HG03159 (cell line): ENCODE results near the gene AIG1.
"Not testable (repeated sequence)": the region's sequence is repeated elsewhere in the genome, so short reads cannot be mapped to it uniquely, and the experiment has no call there.

Source experiments
- ATAC-seq: cut with Tn5 transposase; IDR thresholded peaks from one replicate; pipeline ENCODE4 v1.9.1; 2021; ENCODE audit warnings: mild to moderate bottlenecking, moderate library complexity; ENCODE audit not compliant: unreplicated experiment

AIG1 gene, protein sequence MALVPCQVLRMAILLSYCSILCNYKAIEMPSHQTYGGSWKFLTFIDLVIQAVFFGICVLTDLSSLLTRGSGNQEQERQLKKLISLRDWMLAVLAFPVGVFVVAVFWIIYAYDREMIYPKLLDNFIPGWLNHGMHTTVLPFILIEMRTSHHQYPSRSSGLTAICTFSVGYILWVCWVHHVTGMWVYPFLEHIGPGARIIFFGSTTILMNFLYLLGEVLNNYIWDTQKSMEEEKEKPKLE

DNA sequence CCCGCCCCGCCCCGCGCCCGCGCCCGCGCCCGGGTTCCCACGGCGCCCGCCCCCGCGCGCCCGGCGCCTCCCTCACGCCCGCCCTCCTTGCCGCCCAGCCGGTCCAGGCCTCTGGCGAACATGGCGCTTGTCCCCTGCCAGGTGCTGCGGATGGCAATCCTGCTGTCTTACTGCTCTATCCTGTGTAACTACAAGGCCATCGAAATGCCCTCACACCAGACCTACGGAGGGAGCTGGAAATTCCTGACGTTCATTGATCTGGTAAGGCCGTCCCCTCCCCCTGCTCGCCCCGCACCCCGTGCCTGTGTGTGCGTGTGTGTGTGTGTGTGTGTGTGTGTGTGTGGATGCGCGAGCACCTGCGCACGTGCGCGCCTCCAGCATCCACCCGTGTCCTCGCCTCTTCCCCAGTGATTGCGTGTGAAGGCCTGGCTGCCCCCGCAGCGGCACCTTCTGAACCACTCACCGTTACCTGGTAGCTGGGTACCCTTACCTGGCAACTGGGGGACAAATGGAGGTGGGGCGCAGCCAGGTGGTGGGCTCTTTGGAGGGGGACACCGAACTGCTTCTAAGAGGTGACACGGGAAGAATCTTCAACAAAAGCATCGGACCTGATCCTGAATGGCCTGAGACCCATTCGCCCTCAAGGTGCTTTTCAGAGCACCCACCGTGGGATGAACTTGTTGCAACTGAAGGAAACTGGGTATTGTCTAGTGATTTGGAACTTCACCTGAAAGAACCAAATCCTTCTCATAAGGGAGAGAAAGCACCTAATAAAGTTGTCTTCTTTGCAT, at the start of gene AIG1:
Gene AIG1 (plus strand): TSS at position 84 of the 791 bp plus-strand sequence. CDS start 37 bp downstream, at position 121.
- peak; percentile 66 for ATAC-seq

GRCh38 chr6:143014764-143015163, 45.9 kb upstream of the AIG1 start:
- ATAC-seq, result peak; percentile 70

DNA sequence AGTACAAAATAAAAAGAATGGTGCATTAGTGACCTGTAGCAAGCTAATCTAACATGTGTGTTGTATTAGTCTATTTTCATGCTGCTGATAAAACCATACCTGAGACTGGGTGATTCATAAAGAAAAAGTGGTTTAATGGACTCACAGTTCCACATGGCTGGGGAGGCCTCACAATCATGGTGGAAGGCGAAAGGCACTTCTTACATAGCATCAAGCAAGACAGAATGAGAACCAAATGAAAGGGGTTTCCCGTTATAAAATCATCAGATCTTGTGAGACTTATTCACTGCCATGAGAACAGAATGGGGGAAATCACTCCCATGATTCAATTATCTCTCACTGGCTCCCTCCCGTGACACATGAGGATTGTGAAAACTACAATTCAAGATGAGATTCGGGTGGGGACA, 45.4 kb upstream of the AIG1 start:
- no peak for ATAC-seq

GRCh38 chr6:143018955-143019354, 41.7 kb upstream of the AIG1 start:
- no peak for ATAC-seq

DNA sequence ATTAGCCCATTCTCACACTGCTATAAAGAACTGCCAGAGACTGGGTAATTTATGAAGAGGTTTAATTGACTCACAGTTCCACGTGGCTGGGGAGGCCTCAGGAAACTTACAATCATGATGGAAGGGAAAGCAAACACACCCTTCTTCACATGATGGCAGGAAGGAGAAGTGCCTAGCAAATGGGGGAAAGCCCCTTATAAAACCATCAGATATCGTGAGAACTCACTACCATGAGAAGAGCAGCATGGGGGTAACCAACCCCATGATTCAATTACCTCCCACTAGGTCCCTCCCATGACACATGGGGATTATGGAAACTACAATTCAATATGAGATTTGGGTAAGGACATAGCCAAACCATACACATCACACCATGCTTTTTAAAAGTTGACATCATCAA, 39.8 kb upstream of the AIG1 start:
- not testable (repeated sequence) for ATAC-seq

GRCh38 chr6:143021543-143021942, 39.1 kb upstream of the AIG1 start:
- no peak for ATAC-seq

DNA sequence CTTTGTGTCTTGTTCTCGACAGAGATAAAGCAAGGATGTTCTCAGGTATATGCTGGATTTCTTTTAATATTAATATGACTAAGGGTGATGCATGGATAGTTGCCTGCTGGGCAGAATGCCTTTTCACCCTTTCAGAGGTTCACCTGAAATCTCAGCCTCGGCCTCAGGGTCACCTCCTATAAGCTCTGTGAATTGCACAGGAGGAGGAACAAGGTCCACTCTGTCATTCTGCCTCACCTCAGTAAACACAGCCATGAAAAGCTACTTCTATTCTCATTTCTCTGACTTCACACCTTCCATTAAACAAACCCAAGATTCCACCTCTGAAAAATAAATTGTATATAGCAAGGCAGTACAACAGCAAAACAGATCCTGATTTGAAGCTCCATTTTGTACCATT, 38.1 kb upstream of the AIG1 start:
- no peak for ATAC-seq

DNA sequence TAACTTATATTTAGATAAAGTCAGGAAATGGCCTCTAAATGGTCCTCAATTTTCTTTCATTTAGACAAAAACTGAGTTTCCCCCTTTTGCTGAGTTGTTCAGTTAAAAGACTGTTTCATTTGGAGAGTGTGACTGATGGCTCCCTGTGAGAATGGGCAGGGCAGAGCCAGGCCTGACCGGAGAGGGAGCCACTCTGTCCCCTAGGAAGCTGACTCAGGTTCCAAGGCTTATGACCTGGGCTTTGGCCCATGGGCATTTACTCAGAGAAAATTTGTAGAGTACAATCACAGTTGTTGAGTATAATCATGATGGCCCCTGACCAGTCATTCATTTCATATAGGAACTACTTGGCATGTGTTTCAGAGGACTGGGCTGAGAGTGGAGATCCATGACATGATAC, 37.0 kb upstream of the AIG1 start:
- ATAC-seq, result no peak

DNA sequence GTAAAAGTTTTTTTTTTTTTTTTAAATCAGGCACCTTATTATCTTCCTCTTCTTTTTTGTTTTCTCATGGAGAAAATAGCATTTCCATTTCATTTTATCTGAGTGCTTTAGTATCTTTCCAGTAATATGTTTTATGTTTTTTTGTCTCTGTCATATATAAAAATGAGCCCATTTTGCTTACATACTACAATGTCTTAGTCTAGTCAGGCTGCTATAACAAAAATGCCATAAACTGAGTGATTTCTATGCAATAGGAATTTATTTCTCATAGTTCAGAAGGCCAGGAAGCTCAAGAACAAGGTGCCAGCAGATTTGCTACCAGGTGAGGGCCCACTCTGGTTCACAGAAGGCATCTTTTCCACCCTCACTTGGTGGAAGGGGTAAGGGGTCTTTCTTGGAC, 35.7 kb upstream of the AIG1 start:
- ATAC-seq, result no peak

DNA sequence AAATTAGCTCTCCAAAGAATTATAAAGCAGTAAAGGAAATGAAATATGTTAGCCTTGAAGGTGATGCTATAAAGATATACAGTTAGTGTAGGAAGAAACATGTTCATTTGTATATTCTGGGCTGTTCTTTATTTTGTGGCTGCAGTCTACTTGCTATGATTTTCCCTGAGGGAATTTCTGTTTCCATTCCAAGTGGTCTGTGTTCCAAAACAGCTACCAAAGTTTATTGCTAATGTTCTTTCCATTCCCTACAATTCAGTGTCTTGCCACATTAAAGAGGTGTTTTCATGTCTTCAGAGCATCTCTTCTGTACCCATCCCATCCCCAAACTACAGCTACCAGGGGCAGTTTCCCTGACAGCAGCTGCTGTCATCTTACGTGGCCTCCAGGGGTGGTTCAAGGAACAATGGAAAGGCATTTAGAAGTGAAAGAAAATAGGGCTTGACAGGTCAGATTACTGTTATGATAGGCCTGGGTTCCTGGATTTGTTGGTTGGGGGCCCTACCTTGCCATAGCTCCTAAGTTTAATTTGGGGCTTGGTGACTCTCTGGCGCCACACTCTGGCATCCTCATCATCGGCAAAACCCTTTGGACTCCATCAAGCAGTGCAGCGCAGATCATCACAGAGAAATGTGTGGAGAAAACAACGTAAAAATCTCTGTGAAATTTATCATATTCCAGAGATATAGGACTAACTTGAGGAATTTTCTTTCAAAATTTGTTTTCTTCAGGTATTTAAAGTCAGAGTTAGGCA, 33.8 kb upstream of the AIG1 start:
- no peak for ATAC-seq

- ATAC-seq, result no peak
These were observed 25.9 kb upstream of the AIG1 start for GRCh38 chr6:143034689-143035334.

DNA sequence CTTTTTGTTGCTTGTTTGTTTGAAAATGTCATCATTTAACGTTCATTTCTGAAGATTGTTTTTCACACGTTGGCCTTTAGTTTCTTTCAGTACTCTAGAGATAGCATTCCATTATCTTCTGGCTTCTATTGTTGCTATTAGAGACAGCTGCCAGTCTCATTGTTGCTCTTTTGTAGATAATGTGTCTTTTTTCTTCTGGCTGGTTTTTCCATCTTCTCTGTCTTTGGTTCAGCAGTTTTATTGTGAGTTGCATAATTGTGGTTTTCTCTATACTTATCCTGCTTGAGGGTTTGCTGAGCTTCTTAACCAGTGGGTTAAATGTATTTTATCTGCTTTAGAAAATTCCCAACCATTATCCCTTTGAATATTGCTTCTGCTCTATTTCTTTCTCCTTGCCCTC, 23.2 kb upstream of the AIG1 start:
- no peak for ATAC-seq

DNA sequence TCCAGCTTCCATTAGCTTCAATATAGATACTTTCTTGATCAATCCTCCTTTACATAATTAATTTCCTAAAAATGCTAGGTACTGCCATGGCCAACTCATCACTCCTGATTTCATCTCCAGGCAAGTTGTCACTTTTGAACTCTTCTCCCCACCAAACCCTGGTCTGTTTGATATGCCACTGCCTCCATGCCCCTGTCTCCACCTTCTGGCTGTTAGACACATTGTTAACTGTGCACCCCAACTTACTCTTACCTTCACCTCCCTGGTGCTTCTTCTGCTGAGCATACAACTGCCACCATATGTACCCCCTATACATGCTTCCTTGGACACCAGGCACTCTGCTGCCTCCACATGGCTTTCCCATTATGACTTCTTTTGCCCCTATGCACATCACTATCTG, 21.9 kb upstream of the AIG1 start:
- no peak for ATAC-seq

DNA sequence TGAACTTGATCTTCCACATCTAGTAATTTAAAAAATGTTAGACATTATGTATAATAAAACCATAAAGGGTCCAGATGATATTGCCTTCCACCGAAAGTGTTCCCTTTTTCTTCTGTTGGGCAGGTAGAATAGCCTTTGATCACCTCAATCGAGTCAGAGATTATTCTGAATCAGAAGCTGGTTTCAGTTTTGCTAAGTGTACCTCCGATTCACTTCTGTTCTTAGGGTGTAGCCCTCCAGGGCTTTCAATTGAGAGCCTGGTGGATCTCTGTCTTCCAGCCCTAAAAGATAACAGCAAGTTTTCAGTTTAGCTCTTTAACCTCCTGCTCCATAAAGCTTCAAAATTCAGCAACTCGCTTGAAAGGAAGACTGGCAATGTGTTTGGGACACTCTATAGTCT, 21.1 kb upstream of the AIG1 start:
- ATAC-seq, result no peak

GRCh38 chr6:143040018-143040417, 20.7 kb upstream of the AIG1 start:
- ATAC-seq, result no peak

DNA sequence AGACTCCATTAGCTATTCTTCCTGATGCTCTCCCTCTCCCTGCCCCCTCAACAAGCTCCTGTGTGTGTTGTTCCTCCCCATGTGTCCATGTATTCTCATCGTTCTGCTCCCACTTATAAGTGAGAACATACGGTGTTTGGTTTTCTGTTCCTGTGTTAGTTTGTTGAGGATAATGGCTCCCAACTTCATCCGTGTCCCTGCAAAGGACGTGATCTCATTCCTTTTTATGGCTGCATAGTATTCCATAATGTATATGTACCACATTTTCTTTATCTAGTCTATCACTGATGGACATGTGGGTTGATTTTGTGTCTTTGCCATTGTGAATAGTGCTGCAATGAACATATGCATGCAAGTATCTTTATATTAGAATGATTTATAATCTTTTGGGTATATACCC, 16.3 kb upstream of the AIG1 start:
- not testable (repeated sequence) for ATAC-seq

DNA sequence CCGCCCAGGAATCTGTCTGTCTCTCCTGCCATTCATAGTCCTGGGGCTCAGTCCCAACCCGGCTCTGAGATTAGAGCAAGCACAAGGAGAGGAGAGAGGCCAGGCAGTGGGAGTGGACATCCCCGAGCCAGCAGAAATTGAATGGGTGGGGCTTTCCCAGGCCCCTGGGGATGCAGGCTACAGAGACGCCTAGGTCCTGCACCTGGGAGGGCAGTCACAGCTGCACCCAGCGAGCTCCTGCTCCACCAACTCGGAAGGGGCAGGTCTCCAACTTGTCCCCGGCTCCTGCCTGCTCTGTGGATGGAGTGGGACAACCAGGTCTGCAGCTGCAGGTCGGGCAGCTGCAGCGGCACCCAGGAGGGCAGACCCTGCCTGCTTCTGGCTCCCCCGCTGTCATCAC, 11.1 kb upstream of the AIG1 start:
- ATAC-seq, result no peak

DNA sequence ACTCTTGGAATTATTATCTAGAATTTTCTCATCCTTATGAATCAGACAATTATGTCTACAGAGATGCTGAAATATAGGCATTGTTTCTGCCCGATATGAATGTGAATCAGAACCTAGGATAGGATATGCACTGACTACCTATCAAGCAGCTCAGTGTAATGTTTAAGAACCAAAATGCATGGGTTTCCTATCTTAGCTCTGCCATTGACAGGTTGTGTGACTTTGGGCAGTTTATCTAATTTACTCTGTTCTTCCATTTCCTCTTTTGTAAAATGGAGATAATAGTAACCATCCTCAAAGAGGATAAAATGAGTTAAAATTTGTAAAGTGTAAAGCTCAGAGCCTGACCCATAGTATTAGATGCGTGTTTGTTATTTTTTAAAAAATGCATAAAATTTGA, 10.2 kb upstream of the AIG1 start:
- no peak for ATAC-seq

DNA sequence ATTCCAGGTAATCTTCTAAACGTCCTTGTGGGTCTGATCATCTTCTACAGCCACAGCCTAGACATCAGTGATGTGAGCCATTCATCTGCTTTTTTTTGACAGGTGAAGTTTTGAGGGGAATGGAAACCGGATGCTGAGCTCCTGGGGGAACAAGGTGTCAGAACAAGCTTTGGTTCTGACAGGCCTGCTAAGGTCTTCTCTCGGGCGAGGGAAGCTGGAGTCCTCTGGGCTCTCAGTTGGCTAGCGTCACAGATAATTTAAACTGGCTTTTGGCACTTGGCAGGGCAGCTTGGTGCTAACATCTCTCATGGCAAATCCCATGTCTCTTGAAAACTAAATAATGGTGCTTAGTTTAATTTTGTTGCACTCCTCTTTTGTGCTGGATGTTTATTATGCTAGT, 8.4 kb upstream of the AIG1 start:
- ATAC-seq, result no peak

DNA sequence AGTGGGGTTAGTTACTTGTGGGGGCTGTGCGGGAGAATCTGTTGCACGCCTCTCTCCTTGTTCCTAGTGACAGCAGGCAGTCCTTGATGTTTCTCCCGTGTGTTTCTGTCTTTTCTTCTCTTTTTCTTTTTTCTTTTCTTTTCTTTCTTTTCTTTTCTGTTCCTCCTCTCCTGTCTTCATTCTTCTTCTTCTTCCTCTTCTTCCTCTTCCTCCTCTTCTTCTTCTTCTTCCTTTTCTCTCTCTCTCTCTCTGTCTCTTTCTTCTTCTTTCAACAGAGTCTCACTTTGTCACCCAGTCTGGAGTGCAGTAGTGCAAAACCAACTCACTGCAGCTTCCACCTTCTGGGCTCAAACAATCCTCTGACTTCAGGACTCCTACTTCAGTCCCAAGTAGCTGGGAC, 6.8 kb upstream of the AIG1 start:
- no peak for ATAC-seq

DNA sequence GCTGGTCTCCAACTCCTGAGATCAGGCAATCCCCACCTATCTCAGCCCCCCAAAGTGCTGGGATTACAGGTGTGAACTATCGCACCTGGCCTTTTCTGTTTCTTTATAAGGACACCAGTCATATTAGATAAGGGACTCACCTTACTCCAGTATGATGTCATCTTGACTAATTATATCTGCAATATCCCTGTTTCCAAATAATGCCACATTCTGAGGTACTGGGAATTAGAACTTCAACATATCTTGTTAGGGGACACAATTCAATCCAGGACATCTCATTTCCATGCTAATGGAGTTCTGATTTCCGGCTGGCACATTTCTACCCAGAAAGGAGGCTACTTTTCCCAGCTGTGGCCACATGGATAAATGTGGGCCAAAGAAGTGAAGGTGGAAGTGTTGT, 6.4 kb upstream of the AIG1 start:
- ATAC-seq, result no peak
